ENCODE measurements around the gene APOA1.

The APOA1 gene

GRCh38 chr11:116786966-116787365 lies 50.5 kb downstream of the APOA1 start:
- DNase-seq: no peak

GRCh38 chr11:116786326-116786725 lies 51.1 kb downstream of the APOA1 start:
- no peak for DNase-seq
